RWPE2 (cell line): ENCODE data around the gene ZNF775.

Source experiments
- ATAC-seq: fragments of 200-7000 bp; cut with Tn5 transposase; 3 replicates; pipeline ENCODE4 v1.9.1; 2021; ENCODE audit warnings: low read depth
- DNase-seq: peaks from one replicate; pipeline ENCODE4 v3.0.0-alpha.2; 2020; ENCODE audit warnings: low spot score
- H3K27ac ChIP-seq: fragments of 450-650 bp; 2 replicates; pipeline ENCODE4 v1.5.1; 2017; ENCODE audit warnings: mild to moderate bottlenecking; ENCODE audit not compliant: poor library complexity, severe bottlenecking
- H3K27me3 ChIP-seq: fragments of 250-450 bp; sonication (Bioruptor Pico); 2 replicates; pipeline ENCODE4 v1.5.1; 2021; ENCODE audit warnings: mild to moderate bottlenecking, moderate library complexity; ENCODE audit not compliant: insufficient read depth, poor library complexity, severe bottlenecking
- H3K36me3 ChIP-seq: fragments of 250-450 bp; sonication (Bioruptor Pico); 2 replicates; pipeline ENCODE4 v1.5.1; 2020; ENCODE audit warnings: low read depth, mild to moderate bottlenecking, moderate library complexity
- H3K4me1 ChIP-seq: fragments of 250-450 bp; sonication (Bioruptor Pico); 2 replicates; pipeline ENCODE4 v1.5.1; 2021; ENCODE audit warnings: mild to moderate bottlenecking, moderate library complexity; ENCODE audit not compliant: insufficient read depth, poor library complexity, severe bottlenecking
- H3K4me3 ChIP-seq: fragments of 250-450 bp; sonication (Bioruptor Pico); 2 replicates; pipeline ENCODE4 v1.5.1; 2021; ENCODE audit warnings: mild to moderate bottlenecking, moderate library complexity; ENCODE audit not compliant: severe bottlenecking
- H3K9me3 ChIP-seq: fragments of 250-450 bp; sonication (Bioruptor Pico); 2 replicates; pipeline ENCODE4 v1.5.1; 2021; ENCODE audit warnings: mild to moderate bottlenecking, moderate library complexity; ENCODE audit not compliant: severe bottlenecking
- TF ChIP-seq, protein P1 (sequence below): fragments of 450-650 bp; IDR thresholded peaks from one replicate; pipeline ENCODE4 v1.5.1; 2017; ENCODE audit warnings: mild to moderate bottlenecking, moderate library complexity; ENCODE audit not compliant: poor library complexity, severe bottlenecking

ZNF775 gene

DNA sequence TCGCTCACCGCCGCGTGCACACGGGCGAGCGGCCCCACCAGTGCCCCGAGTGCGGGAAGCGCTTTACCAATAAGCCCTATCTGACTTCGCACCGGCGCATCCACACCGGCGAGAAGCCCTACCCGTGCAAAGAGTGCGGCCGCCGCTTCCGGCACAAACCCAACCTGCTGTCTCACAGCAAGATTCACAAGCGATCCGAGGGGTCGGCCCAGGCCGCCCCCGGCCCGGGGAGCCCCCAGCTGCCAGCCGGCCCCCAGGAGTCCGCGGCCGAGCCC lies 7.2 kb upstream of the ZNF775 start:
- Histone ChIP-seq H3K9me3 (no peaks in the 10 kb centered on the region), H3K27me3 (no peaks in the 10 kb centered on the region), H3K36me3 (peaks cover 16% of the 10 kb centered on the region), H3K4me3 (no peak overlapping the region), H3K27ac (no peak overlapping the region), H3K4me1 (peaks cover 4% of the 10 kb centered on the region)
- TF ChIP-seq, protein P1, sequence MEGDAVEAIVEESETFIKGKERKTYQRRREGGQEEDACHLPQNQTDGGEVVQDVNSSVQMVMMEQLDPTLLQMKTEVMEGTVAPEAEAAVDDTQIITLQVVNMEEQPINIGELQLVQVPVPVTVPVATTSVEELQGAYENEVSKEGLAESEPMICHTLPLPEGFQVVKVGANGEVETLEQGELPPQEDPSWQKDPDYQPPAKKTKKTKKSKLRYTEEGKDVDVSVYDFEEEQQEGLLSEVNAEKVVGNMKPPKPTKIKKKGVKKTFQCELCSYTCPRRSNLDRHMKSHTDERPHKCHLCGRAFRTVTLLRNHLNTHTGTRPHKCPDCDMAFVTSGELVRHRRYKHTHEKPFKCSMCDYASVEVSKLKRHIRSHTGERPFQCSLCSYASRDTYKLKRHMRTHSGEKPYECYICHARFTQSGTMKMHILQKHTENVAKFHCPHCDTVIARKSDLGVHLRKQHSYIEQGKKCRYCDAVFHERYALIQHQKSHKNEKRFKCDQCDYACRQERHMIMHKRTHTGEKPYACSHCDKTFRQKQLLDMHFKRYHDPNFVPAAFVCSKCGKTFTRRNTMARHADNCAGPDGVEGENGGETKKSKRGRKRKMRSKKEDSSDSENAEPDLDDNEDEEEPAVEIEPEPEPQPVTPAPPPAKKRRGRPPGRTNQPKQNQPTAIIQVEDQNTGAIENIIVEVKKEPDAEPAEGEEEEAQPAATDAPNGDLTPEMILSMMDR, result no peak
- ATAC-seq, result no peak
- no peak for DNase-seq

DNA sequence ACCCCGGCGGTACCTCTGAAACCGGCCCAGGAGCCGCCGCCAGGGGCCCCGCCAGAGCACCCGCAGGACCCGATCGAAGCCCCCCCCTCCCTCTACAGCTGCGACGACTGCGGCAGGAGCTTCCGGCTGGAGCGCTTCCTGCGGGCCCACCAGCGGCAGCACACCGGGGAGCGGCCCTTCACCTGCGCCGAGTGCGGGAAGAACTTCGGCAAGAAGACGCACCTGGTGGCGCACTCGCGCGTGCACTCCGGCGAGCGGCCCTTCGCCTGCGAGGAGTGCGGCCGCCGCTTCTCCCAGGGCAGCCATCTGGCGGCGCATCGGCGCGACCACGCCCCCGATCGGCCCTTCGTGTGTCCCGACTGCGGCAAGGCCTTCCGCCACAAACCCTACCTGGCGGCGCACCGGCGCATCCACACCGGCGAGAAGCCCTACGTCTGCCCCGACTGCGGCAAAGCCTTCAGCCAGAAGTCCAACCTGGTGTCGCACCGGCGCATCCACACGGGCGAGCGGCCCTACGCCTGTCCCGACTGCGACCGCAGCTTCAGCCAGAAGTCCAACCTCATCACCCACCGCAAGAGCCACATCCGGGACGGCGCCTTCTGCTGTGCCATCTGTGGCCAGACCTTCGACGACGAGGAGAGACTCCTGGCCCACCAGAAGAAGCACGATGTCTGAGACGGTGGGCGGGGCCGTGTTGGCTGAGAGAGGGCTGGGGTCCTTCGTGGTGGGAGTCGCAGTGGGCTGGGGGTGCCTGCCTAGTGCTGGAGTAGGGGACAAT lies 6.7 kb upstream of the ZNF775 start:
- TF ChIP-seq, protein P1, result no peak
- no peak overlapping the region for H3K27ac ChIP-seq
- peaks cover 4% of the 10 kb centered on the region for H3K4me1 ChIP-seq
- ATAC-seq, result no peak
- no peak for DNase-seq
- no peaks in the 10 kb centered on the region for H3K27me3 ChIP-seq
- H3K4me3 ChIP-seq, result no peak overlapping the region
- H3K9me3 ChIP-seq, result no peaks in the 10 kb centered on the region
- H3K36me3 ChIP-seq, result peaks cover 16% of the 10 kb centered on the region

DNA sequence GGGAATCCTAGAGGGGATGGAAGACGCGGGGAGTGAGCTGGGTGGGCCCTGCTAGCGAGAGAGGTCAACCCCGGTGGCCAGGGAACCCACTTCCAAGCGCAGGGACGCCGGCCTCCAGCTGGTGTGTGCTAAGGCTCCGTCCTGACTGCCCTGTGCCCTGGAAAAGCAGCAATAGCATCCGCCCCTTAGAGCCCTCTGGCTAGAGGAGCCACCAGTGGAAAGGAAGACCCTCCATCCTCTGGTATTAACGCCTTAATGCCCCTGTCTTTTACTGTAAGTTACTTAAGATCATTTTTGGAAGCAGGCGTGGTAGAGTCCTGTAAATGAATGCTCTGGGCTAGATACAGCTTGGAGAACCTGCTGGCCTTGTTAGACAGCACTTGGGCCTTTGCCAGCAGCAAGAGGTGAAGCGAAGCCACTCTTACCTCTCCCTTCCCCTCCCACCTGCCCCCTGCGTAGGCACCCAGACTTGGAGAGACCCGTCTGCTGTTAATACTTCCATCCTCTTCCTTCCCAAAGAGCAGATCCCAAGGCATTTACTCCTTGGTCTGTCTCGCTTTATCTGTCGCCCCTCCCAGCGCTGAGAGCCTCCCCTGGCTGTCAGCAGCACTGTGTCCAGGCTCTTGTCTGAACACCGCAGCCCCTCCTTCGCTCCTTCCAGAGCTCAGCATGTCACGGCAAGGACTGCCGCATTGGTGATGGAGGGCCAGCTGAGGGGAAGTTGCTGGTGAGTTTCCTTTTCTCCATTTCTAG lies 5.9 kb upstream of the ZNF775 start:
- no peak overlapping the region for H3K4me3 ChIP-seq
- no peaks in the 10 kb centered on the region for H3K4me1 ChIP-seq
- ATAC-seq, result no peak
- no peaks in the 10 kb centered on the region for H3K27me3 ChIP-seq
- no peaks in the 10 kb centered on the region for H3K9me3 ChIP-seq
- TF ChIP-seq, protein P1, result no peak
- peaks cover 16% of the 10 kb centered on the region for H3K36me3 ChIP-seq
- no peak overlapping the region for H3K27ac ChIP-seq
- no peak for DNase-seq

DNA sequence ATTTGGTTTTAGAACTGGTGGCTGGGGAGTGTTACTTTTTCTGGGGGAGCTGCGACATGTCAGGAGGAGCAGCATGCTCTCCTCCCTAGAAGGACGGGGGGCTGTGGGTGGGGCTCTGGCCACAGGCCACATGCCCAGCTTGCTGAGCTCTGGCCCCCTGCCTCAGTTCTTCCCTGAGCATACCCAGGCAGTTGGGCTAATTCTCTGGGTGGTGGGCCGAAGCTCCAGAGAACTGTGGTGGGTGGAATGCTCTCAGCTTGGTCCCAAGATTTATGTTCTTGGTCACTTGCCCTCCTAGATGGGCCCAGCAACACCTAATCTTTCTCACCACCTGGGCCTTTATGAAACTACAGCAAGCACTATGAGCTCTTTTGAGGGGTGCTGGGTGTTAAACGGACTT lies 5.1 kb upstream of the ZNF775 start:
- no peak overlapping the region for H3K27ac ChIP-seq
- no peaks in the 10 kb centered on the region for H3K4me1 ChIP-seq
- TF ChIP-seq, protein P1, result no peak
- DNase-seq (no peak), ATAC-seq (no peak)
- H3K4me3 ChIP-seq, result no peak overlapping the region
- no peaks in the 10 kb centered on the region for H3K27me3 ChIP-seq
- H3K36me3 ChIP-seq, result peaks cover 16% of the 10 kb centered on the region
- no peaks in the 10 kb centered on the region for H3K9me3 ChIP-seq

DNA sequence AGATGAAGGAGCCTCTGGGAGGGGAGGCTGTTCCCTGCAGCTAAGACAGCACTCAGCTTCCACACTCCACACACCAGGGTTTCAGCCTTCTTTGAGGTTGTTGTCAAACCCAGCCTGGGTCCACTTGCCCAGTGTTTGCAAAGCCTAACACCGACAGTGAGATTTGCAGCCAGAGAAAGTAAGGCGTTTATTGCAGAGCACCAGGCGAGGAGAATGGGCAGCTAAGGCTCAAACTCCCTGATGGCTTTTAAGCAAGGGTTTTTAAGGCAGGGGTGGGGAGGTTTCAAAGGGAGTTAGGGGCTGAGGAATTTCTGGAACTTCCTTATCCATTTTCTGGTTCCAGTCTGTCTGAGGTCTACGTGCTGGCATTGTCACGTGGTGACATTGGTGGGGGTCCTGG lies 4.7 kb upstream of the ZNF775 start:
- Histone ChIP-seq H3K9me3 (no peaks in the 10 kb centered on the region), H3K27me3 (no peaks in the 10 kb centered on the region), H3K4me3 (no peak overlapping the region), H3K27ac (no peak overlapping the region), H3K4me1 (no peaks in the 10 kb centered on the region), H3K36me3 (peaks cover 16% of the 10 kb centered on the region)
- DNase-seq (no peak), ATAC-seq (no peak)
- TF ChIP-seq, protein P1, result no peak
